ENCODE data around the gene PLIN5.

DNA sequence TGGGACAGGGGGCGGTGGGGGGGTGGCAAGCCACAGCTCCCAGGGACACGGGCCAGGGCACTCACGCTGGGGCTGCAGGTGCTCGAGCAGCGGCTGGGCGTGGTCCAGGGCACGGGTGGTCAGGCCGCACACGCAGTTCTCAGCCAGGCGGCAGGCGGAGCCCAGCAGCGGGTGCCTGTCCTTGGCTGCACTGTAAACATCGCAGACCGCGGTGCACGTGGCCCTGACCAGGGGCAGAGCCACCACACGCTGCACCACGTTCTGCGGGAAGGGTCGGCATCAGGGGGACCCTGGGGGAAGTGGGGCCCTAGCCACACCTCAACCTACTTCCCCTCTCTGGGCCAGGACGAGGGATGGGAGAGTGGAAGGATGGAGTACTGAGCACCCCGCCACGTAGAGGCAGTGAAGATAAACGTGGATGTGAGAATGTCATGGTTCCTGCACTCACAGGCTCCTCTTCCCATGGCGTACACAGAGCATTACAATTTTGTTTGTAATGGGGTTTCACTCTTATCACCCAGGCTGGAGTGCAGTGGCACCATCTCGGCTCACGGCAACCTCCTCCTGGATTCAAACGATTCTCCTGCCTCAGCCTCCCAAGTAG lies 3.4 kb downstream of the PLIN5 start:
- TF ChIP-seq, protein P1, sequence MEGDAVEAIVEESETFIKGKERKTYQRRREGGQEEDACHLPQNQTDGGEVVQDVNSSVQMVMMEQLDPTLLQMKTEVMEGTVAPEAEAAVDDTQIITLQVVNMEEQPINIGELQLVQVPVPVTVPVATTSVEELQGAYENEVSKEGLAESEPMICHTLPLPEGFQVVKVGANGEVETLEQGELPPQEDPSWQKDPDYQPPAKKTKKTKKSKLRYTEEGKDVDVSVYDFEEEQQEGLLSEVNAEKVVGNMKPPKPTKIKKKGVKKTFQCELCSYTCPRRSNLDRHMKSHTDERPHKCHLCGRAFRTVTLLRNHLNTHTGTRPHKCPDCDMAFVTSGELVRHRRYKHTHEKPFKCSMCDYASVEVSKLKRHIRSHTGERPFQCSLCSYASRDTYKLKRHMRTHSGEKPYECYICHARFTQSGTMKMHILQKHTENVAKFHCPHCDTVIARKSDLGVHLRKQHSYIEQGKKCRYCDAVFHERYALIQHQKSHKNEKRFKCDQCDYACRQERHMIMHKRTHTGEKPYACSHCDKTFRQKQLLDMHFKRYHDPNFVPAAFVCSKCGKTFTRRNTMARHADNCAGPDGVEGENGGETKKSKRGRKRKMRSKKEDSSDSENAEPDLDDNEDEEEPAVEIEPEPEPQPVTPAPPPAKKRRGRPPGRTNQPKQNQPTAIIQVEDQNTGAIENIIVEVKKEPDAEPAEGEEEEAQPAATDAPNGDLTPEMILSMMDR (IDR thresholded peaks at IDR 0.05; ENCODE audit: insufficient read depth, low read length): no peak
- TF ChIP-seq GABPA (IDR thresholded peaks at IDR 0.05; ENCODE audit: low read depth) (no peak), POLR2AphosphoS5 (IDR thresholded peaks at IDR 0.05; ENCODE audit: low read depth) (no peak)
- TF ChIP-seq, protein P2, sequence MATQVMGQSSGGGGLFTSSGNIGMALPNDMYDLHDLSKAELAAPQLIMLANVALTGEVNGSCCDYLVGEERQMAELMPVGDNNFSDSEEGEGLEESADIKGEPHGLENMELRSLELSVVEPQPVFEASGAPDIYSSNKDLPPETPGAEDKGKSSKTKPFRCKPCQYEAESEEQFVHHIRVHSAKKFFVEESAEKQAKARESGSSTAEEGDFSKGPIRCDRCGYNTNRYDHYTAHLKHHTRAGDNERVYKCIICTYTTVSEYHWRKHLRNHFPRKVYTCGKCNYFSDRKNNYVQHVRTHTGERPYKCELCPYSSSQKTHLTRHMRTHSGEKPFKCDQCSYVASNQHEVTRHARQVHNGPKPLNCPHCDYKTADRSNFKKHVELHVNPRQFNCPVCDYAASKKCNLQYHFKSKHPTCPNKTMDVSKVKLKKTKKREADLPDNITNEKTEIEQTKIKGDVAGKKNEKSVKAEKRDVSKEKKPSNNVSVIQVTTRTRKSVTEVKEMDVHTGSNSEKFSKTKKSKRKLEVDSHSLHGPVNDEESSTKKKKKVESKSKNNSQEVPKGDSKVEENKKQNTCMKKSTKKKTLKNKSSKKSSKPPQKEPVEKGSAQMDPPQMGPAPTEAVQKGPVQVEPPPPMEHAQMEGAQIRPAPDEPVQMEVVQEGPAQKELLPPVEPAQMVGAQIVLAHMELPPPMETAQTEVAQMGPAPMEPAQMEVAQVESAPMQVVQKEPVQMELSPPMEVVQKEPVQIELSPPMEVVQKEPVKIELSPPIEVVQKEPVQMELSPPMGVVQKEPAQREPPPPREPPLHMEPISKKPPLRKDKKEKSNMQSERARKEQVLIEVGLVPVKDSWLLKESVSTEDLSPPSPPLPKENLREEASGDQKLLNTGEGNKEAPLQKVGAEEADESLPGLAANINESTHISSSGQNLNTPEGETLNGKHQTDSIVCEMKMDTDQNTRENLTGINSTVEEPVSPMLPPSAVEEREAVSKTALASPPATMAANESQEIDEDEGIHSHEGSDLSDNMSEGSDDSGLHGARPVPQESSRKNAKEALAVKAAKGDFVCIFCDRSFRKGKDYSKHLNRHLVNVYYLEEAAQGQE (IDR thresholded peaks at IDR 0.05; ENCODE audit: insufficient replicate concordance, low read depth): no peak

Measured in HL-60 (cell line).